ENCODE data around the gene CCDC149. TPM values are rescaled to one million over a fixed set of nuclear protein-coding genes. Genes with fewer than 3 reads are reported as not detected.

Gene CCDC149
- total RNA-seq, 1 donor from 2014 or later: 5.7 TPM

GRCh38 chr4:24895461-24895860, 17.4 kb downstream of the CCDC149 start:
- Histone ChIP-seq H3K27ac (ENCODE audit: low read depth, low read length) (no peak overlapping the region), H3K9ac (ENCODE audit: low read depth in 1 of 3, low read length in 3 of 3) (no peak overlapping the region), H3K4me3 (ENCODE audit: low read length in 3 of 3) (no peak overlapping the region), H3K27me3 (ENCODE audit: control insufficient read depth in 3 of 3, insufficient read depth in 3 of 3, low read length in 3 of 3) (no peaks in the 10 kb centered on the region), H3K36me3 (ENCODE audit: control insufficient read depth in 3 of 3, insufficient read depth in 3 of 3, low read length in 3 of 3) (no peaks in the 10 kb centered on the region), H3K9me3 (ENCODE audit: control insufficient read depth in 3 of 3, low read length in 3 of 3) (no peaks in the 10 kb centered on the region), H3K4me1 (ENCODE audit: control insufficient read depth in 3 of 3, insufficient read depth in 3 of 3, low read length in 3 of 3) (no peaks in the 10 kb centered on the region)

DNA sequence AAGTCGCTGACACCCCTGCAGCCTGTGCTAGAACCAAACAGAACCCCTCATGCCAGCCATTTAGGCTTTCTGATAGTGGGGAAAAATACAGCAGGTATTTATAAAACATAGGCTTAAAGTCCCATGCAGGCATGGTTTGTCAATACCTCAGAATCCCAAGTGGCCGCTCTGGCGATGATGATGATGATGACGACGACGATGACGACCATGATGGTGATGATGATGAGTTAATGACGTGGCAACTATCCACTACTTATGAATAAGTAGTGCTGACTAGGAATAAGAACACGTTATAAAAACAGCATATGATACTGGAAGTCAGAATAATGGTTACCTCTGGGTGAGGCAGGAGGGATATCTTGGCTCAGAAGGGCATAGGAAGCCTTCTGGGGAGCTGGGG, 18.0 kb downstream of the CCDC149 start:
- H3K27ac ChIP-seq (ENCODE audit: low read depth, low read length): no peak overlapping the region
- H3K9ac ChIP-seq (ENCODE audit: low read depth in 1 of 3, low read length in 3 of 3): no peak overlapping the region
- no peaks in the 10 kb centered on the region for H3K9me3 ChIP-seq (ENCODE audit: control insufficient read depth in 3 of 3, low read length in 3 of 3)
- no peaks in the 10 kb centered on the region for H3K4me1 ChIP-seq (ENCODE audit: control insufficient read depth in 3 of 3, insufficient read depth in 3 of 3, low read length in 3 of 3)
- H3K27me3 ChIP-seq (ENCODE audit: control insufficient read depth in 3 of 3, insufficient read depth in 3 of 3, low read length in 3 of 3): no peaks in the 10 kb centered on the region
- no peaks in the 10 kb centered on the region for H3K36me3 ChIP-seq (ENCODE audit: control insufficient read depth in 3 of 3, insufficient read depth in 3 of 3, low read length in 3 of 3)
- H3K4me3 ChIP-seq (ENCODE audit: low read length in 3 of 3): no peak overlapping the region

DNA sequence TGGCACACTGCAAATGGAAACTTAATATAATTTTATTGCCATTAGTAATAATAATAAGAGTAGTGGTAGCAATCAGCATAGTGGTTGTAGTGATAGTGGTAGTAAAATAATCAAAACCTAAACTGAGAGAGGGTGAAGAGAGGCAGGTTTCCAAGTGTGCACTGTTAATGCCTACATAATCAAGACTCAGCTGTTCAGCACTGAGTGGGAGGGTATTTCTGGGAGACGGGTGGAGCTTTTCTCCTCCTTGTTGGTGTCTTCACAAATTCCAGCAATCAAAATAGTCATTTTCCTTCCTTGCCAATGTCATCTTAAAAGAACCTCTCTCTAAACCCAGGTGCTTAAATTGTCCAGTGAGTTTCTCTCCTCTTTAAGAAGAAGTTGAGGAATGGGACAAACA, 18.6 kb downstream of the CCDC149 start:
- Histone ChIP-seq H3K9ac (ENCODE audit: low read depth in 1 of 3, low read length in 3 of 3) (no peak overlapping the region), H3K4me3 (ENCODE audit: low read length in 3 of 3) (no peak overlapping the region), H3K27me3 (ENCODE audit: control insufficient read depth in 3 of 3, insufficient read depth in 3 of 3, low read length in 3 of 3) (no peaks in the 10 kb centered on the region), H3K9me3 (ENCODE audit: control insufficient read depth in 3 of 3, low read length in 3 of 3) (no peaks in the 10 kb centered on the region), H3K27ac (ENCODE audit: low read depth, low read length) (no peak overlapping the region), H3K4me1 (ENCODE audit: control insufficient read depth in 3 of 3, insufficient read depth in 3 of 3, low read length in 3 of 3) (no peaks in the 10 kb centered on the region), H3K36me3 (ENCODE audit: control insufficient read depth in 3 of 3, insufficient read depth in 3 of 3, low read length in 3 of 3) (no peaks in the 10 kb centered on the region)

DNA sequence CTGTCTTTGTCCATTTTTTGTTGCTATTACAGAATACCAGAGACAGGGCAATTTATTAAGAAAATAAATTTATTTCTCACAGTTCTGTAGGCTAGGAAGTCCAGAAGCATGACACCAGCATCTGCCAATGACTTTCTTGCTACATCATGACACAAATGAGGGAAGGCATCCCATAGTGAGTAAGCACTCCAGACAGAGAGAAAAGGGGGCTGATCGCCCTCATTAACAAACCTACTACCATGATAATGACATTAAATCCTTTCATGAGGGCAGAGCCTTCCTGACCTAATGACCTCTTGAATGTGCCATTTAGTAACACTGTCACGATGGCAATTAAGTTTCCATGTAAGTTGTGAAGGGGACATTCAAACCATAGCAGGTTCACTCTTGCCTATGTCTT, 20.1 kb downstream of the CCDC149 start:
- Histone ChIP-seq H3K4me1 (ENCODE audit: control insufficient read depth in 3 of 3, insufficient read depth in 3 of 3, low read length in 3 of 3) (no peaks in the 10 kb centered on the region), H3K27me3 (ENCODE audit: control insufficient read depth in 3 of 3, insufficient read depth in 3 of 3, low read length in 3 of 3) (no peaks in the 10 kb centered on the region), H3K36me3 (ENCODE audit: control insufficient read depth in 3 of 3, insufficient read depth in 3 of 3, low read length in 3 of 3) (no peaks in the 10 kb centered on the region), H3K27ac (ENCODE audit: low read depth, low read length) (no peak overlapping the region), H3K9ac (ENCODE audit: low read depth in 1 of 3, low read length in 3 of 3) (no peak overlapping the region), H3K9me3 (ENCODE audit: control insufficient read depth in 3 of 3, low read length in 3 of 3) (no peaks in the 10 kb centered on the region), H3K4me3 (ENCODE audit: low read length in 3 of 3) (no peak overlapping the region)

DNA sequence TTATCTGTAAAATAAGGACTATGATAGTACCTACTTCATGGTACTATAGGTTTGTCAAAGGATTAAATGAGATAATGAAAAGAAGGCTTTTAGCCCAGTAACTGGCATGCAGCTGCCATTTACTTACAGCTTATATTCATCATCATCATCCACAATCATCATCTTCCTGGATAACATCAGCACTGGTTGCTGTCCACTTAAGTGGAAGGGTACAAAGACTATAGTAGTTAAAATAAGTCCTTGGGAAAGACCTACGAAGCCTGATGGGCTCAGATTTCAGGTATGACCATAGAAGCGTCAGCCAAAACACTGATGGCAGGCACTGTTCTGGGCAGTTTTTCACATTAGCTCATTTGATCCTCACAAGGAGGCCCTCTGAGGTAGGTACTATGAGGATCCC, 20.6 kb downstream of the CCDC149 start:
- H3K27ac ChIP-seq (ENCODE audit: low read depth, low read length): no peak overlapping the region
- H3K4me3 ChIP-seq (ENCODE audit: low read length in 3 of 3): no peak overlapping the region
- H3K9me3 ChIP-seq (ENCODE audit: control insufficient read depth in 3 of 3, low read length in 3 of 3): no peaks in the 10 kb centered on the region

GRCh38 chr4:24890561-24891126, 22.2 kb downstream of the CCDC149 start:
- H3K9ac ChIP-seq (ENCODE audit: low read depth in 1 of 3, low read length in 3 of 3): no peak overlapping the region
- H3K4me3 ChIP-seq (ENCODE audit: low read length in 3 of 3): no peak overlapping the region
- H3K4me1 ChIP-seq (ENCODE audit: control insufficient read depth in 3 of 3, insufficient read depth in 3 of 3, low read length in 3 of 3): no peaks in the 10 kb centered on the region
- no peaks in the 10 kb centered on the region for H3K9me3 ChIP-seq (ENCODE audit: control insufficient read depth in 3 of 3, low read length in 3 of 3)
- H3K27ac ChIP-seq (ENCODE audit: low read depth, low read length): no peak overlapping the region
- no peaks in the 10 kb centered on the region for H3K27me3 ChIP-seq (ENCODE audit: control insufficient read depth in 3 of 3, insufficient read depth in 3 of 3, low read length in 3 of 3)
- no peaks in the 10 kb centered on the region for H3K36me3 ChIP-seq (ENCODE audit: control insufficient read depth in 3 of 3, insufficient read depth in 3 of 3, low read length in 3 of 3)

More for the DNA sequence above, 20.6 kb downstream of the CCDC149 start:
- Histone ChIP-seq H3K27me3 (ENCODE audit: control insufficient read depth in 3 of 3, insufficient read depth in 3 of 3, low read length in 3 of 3) (no peaks in the 10 kb centered on the region), H3K9ac (ENCODE audit: low read depth in 1 of 3, low read length in 3 of 3) (no peak overlapping the region), H3K4me1 (ENCODE audit: control insufficient read depth in 3 of 3, insufficient read depth in 3 of 3, low read length in 3 of 3) (no peaks in the 10 kb centered on the region), H3K36me3 (ENCODE audit: control insufficient read depth in 3 of 3, insufficient read depth in 3 of 3, low read length in 3 of 3) (no peaks in the 10 kb centered on the region)

- Histone ChIP-seq H3K27me3 (ENCODE audit: control insufficient read depth in 3 of 3, insufficient read depth in 3 of 3, low read length in 3 of 3) (no peaks in the 10 kb centered on the region), H3K9ac (ENCODE audit: low read depth in 1 of 3, low read length in 3 of 3) (no peak overlapping the region), H3K4me1 (ENCODE audit: control insufficient read depth in 3 of 3, insufficient read depth in 3 of 3, low read length in 3 of 3) (no peaks in the 10 kb centered on the region), H3K36me3 (ENCODE audit: control insufficient read depth in 3 of 3, insufficient read depth in 3 of 3, low read length in 3 of 3) (no peaks in the 10 kb centered on the region), H3K9me3 (ENCODE audit: control insufficient read depth in 3 of 3, low read length in 3 of 3) (no peaks in the 10 kb centered on the region), H3K4me3 (ENCODE audit: low read length in 3 of 3) (no peak overlapping the region), H3K27ac (ENCODE audit: low read depth, low read length) (no peak overlapping the region)
These were observed 22.9 kb downstream of the CCDC149 start for GRCh38 chr4:24889991-24890390.

DNA sequence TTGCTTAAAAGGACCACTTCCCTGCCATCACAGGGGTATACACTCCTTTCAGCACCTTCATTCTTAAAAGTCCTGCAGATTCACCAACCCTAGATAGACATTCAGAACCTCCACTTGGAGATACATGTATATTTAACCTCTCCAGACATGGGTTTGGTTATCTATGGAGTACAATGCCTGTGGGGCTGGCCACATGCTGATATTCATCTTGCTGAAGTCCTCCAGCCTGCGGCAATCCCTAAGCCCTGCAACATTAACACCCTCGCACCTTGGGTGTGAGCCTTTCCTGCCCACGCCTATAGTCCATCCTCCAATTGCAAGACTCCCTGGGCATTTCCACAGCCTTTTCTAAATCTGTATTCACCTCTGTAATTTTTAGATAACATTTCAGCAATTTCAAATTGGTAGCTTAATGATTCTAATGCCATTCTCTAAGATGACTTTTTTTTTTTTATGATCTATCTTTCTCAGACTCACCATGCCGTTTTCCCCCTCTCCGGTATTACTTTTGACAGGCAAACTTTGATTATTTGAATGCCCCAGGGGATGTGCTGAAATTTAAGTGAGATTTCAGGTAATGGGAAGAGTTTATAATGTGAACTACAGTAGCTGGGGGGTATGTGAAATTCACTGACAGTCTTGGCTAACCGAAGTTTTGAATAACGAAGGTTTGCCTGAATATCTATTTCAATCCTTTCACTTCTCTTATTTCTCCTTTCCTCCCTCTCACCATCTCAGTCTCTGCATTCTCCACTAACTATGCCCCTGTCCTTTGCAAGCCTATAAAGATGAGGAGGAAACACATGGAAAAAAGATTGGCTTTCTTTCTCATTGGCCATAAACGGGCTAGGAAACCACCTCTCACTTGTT, 24.1 kb downstream of the CCDC149 start:
- no peaks in the 10 kb centered on the region for H3K9me3 ChIP-seq (ENCODE audit: control insufficient read depth in 3 of 3, low read length in 3 of 3)
- no peaks in the 10 kb centered on the region for H3K4me1 ChIP-seq (ENCODE audit: control insufficient read depth in 3 of 3, insufficient read depth in 3 of 3, low read length in 3 of 3)
- no peak overlapping the region for H3K4me3 ChIP-seq (ENCODE audit: low read length in 3 of 3)
- no peak overlapping the region for H3K27ac ChIP-seq (ENCODE audit: low read depth, low read length)
- no peaks in the 10 kb centered on the region for H3K36me3 ChIP-seq (ENCODE audit: control insufficient read depth in 3 of 3, insufficient read depth in 3 of 3, low read length in 3 of 3)
- H3K9ac ChIP-seq (ENCODE audit: low read depth in 1 of 3, low read length in 3 of 3): no peak overlapping the region
- no peaks in the 10 kb centered on the region for H3K27me3 ChIP-seq (ENCODE audit: control insufficient read depth in 3 of 3, insufficient read depth in 3 of 3, low read length in 3 of 3)

- Histone ChIP-seq H3K9me3 (ENCODE audit: control insufficient read depth in 3 of 3, low read length in 3 of 3) (no peaks in the 10 kb centered on the region), H3K4me1 (ENCODE audit: control insufficient read depth in 3 of 3, insufficient read depth in 3 of 3, low read length in 3 of 3) (no peaks in the 10 kb centered on the region), H3K27ac (ENCODE audit: low read depth, low read length) (no peak overlapping the region), H3K4me3 (ENCODE audit: low read length in 3 of 3) (no peak overlapping the region), H3K36me3 (ENCODE audit: control insufficient read depth in 3 of 3, insufficient read depth in 3 of 3, low read length in 3 of 3) (no peaks in the 10 kb centered on the region), H3K9ac (ENCODE audit: low read depth in 1 of 3, low read length in 3 of 3) (no peak overlapping the region), H3K27me3 (ENCODE audit: control insufficient read depth in 3 of 3, insufficient read depth in 3 of 3, low read length in 3 of 3) (no peaks in the 10 kb centered on the region)
These were observed 24.9 kb downstream of the CCDC149 start for GRCh38 chr4:24887881-24888430.

DNA sequence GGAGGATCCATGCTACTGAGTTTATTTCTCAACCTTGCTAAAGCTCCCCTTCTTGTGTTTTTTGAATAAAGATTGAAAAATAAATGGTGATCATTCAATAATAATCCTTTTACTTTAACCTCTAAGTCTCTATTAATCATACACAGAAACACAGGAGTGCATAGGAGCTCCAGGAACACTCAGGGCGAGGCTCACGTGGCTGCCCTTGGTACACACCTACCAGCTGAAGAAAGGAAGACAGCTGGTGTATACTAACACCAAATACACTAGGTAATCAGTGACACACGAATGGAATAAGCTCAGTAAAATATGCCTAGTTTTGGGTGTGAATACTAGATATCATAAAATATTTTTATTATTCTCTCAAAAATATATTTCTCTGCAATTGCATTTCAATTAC, 26.2 kb downstream of the CCDC149 start:
- no peaks in the 10 kb centered on the region for H3K36me3 ChIP-seq (ENCODE audit: control insufficient read depth in 3 of 3, insufficient read depth in 3 of 3, low read length in 3 of 3)
- no peaks in the 10 kb centered on the region for H3K4me1 ChIP-seq (ENCODE audit: control insufficient read depth in 3 of 3, insufficient read depth in 3 of 3, low read length in 3 of 3)
- no peak overlapping the region for H3K4me3 ChIP-seq (ENCODE audit: low read length in 3 of 3)
- H3K9me3 ChIP-seq (ENCODE audit: control insufficient read depth in 3 of 3, low read length in 3 of 3): no peaks in the 10 kb centered on the region
- no peak overlapping the region for H3K9ac ChIP-seq (ENCODE audit: low read depth in 1 of 3, low read length in 3 of 3)
- no peaks in the 10 kb centered on the region for H3K27me3 ChIP-seq (ENCODE audit: control insufficient read depth in 3 of 3, insufficient read depth in 3 of 3, low read length in 3 of 3)
- no peak overlapping the region for H3K27ac ChIP-seq (ENCODE audit: low read depth, low read length)

Data from skeletal muscle tissue (tissue), 4 donors.